ENCODE data around the gene SH3RF1. TPM values are rescaled to one million over a fixed set of nuclear protein-coding genes. Genes with fewer than 3 reads are reported as not detected.

Gene SH3RF1
- total and polyA plus RNA-seq, 2 experiments from 2014 or later: 7.8 to 12.4 TPM

- ATAC-seq (no peak), DNase-seq (ENCODE audit: low spot score) (no peak)
- H3K36me3 Mint-ChIP-seq (ENCODE audit: low read depth): no peaks in the 10 kb centered on the region
- Histone ChIP-seq H3K4me1 (ENCODE audit: insufficient read depth) (peaks cover 16% of the 10 kb centered on the region), H2AFZ (no peak overlapping the region), H3K4me3 (no peak overlapping the region), H3K4me2 (no peak overlapping the region), H3K36me3 (ENCODE audit: insufficient read depth) (no peaks in the 10 kb centered on the region), H3F3A (replicated peaks; ENCODE audit: low read depth) (no peaks in the 10 kb centered on the region), H3K27me3 (ENCODE audit: insufficient read depth) (no peaks in the 10 kb centered on the region), H3K9me2 (ENCODE audit: insufficient read depth) (no peaks in the 10 kb centered on the region; the same call in 1 of the 2 replicates), H3K27ac (ENCODE audit: low read depth) (no peak overlapping the region), H4K20me1 (replicated peaks; ENCODE audit: insufficient read depth) (0 out of 2 replicates have a peak, but pooled peaks cover 4% of the 10 kb centered on the region), H3K79me2 (replicated peaks; ENCODE audit: insufficient read depth) (peaks cover 8% of the 10 kb centered on the region)
- no peak for TF ChIP-seq EZH2phosphoT487 (IDR thresholded peaks at IDR 0.05; ENCODE audit: unreplicated experiment)
- no peak for TF ChIP-seq ZNF114 (CRISPR knock-in tag; IDR thresholded peaks at IDR 0.05)
- no peak for TF ChIP-seq CREB1 (CRISPR knock-in tag; IDR thresholded peaks at IDR 0.05; ENCODE audit: low read depth)
- no peak for TF ChIP-seq STAT1 (IDR thresholded peaks at IDR 0.05; ENCODE audit: unreplicated experiment)
- TF ChIP-seq ZNF331 (CRISPR knock-in tag; IDR thresholded peaks at IDR 0.05; ENCODE audit: low read depth): no peak
- no peak for TF ChIP-seq EZH2 (IDR thresholded peaks at IDR 0.05; ENCODE audit: low read depth, unreplicated experiment)
- no peak for TF ChIP-seq CTCF (conservative IDR thresholded peaks at IDR 0.05; ENCODE audit: low read depth in 2 of 2)
- TF ChIP-seq POLR2AphosphoS5 (IDR thresholded peaks at IDR 0.05; ENCODE audit: low read depth): no peak
- TF ChIP-seq ETS1 (IDR thresholded peaks at IDR 0.05): no peak
- no peak for TF ChIP-seq JUNB (IDR thresholded peaks at IDR 0.05; ENCODE audit: unreplicated experiment)
- TF ChIP-seq ZNF462 (CRISPR knock-in tag; IDR thresholded peaks at IDR 0.05): no peak
- no peak for TF ChIP-seq REST (IDR thresholded peaks at IDR 0.05; ENCODE audit: unreplicated experiment)
- no peak for TF ChIP-seq NANOG (IDR thresholded peaks at IDR 0.05; ENCODE audit: borderline replicate concordance)
- peak overlapping the region; percentile 69 for H3K27ac Mint-ChIP-seq
- peaks cover 8% of the 10 kb centered on the region; the same call in 2 of the 3 replicates for H3K4me1 Mint-ChIP-seq
- H3K27me3 Mint-ChIP-seq (ENCODE audit: insufficient read depth, low read depth, poor library complexity): no peaks in the 10 kb centered on the region
- H3K4me3 Mint-ChIP-seq: no peak overlapping the region
- H3K9me3 Mint-ChIP-seq: no peaks in the 10 kb centered on the region
Observed at GRCh38 chr4:169164669-169165415, 105.9 kb downstream of the SH3RF1 start.

All from GM23338 (cell line).